Measurements from ENCODE around the gene ALDH1A1.

The ALDH1A1 gene

DNA sequence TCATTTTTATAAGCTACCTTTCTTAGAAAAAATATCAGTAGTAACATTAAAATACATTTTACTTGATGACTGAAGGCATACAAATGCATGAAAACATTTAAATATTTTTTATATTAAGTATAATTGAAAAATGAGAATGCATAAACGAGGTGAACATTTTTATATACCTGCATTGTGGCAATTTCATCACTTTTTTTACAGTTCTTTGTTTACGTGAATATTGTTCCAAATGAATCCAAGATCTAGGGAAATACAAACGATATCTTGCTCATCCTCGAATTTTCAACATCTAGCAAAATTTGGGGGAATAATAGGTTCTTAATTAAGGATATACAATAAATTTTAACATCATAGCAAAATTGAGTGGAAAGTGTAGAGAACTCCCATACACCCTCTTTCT is 45.5 kb upstream of the ALDH1A1 start:
- ChIA-PET POLR2A (no interaction called here), CTCF (interaction anchor here (0.6 to 1.4 kb wide), 2 partner anchors 24 to 929 kb away, joined by 3 read pairs; no protein-coding TSS in a partner anchor)
- TF ChIP-seq ZNF266 (tag by site-specific recombination; IDR thresholded peaks at IDR 0.05; ENCODE audit: low read depth) (no peak), ZFP69B (tag by site-specific recombination; IDR thresholded peaks at IDR 0.05) (no peak), GLI4 (tag by site-specific recombination; IDR thresholded peaks at IDR 0.05) (no peak), ZNF174 (tag by site-specific recombination; IDR thresholded peaks at IDR 0.05) (no peak), ZBTB8A (tag by site-specific recombination; IDR thresholded peaks at IDR 0.05) (no peak), IKZF3 (tag by site-specific recombination; IDR thresholded peaks at IDR 0.05) (no peak), ZNF155 (tag by site-specific recombination; IDR thresholded peaks at IDR 0.05) (no peak), KLF7 (tag by site-specific recombination; IDR thresholded peaks at IDR 0.05; ENCODE audit: borderline replicate concordance) (no peak), ZBTB11 (tag by site-specific recombination; conservative IDR thresholded peaks at IDR 0.05; ENCODE audit: low read depth) (no peak), ZSCAN16 (tag by site-specific recombination; IDR thresholded peaks at IDR 0.05) (no peak), ZNF404 (tag by site-specific recombination; IDR thresholded peaks at IDR 0.05) (no peak)
- TF ChIP-seq, protein P1, sequence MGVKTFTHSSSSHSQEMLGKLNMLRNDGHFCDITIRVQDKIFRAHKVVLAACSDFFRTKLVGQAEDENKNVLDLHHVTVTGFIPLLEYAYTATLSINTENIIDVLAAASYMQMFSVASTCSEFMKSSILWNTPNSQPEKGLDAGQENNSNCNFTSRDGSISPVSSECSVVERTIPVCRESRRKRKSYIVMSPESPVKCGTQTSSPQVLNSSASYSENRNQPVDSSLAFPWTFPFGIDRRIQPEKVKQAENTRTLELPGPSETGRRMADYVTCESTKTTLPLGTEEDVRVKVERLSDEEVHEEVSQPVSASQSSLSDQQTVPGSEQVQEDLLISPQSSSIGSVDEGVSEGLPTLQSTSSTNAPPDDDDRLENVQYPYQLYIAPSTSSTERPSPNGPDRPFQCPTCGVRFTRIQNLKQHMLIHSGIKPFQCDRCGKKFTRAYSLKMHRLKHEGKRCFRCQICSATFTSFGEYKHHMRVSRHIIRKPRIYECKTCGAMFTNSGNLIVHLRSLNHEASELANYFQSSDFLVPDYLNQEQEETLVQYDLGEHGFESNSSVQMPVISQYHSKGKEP (tag by site-specific recombination; IDR thresholded peaks at IDR 0.05): no peak
- TF ChIP-seq, protein P2, sequence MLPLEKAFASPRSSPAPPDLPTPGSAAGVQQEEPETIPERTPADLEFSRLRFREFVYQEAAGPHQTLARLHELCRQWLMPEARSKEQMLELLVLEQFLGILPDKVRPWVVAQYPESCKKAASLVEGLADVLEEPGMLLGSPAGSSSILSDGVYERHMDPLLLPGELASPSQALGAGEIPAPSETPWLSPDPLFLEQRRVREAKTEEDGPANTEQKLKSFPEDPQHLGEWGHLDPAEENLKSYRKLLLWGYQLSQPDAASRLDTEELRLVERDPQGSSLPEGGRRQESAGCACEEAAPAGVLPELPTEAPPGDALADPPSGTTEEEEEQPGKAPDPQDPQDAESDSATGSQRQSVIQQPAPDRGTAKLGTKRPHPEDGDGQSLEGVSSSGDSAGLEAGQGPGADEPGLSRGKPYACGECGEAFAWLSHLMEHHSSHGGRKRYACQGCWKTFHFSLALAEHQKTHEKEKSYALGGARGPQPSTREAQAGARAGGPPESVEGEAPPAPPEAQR (tag by site-specific recombination; IDR thresholded peaks at IDR 0.05): no peak
- Histone ChIP-seq H3K9me3 (ENCODE audit: control insufficient read depth, insufficient read depth, low read depth, low read length) (no peaks in the 10 kb centered on the region), H3K4me1 (ENCODE audit: control insufficient read depth, insufficient read depth, low read length) (no peaks in the 10 kb centered on the region), H3K36me3 (ENCODE audit: control insufficient read depth in 2 of 2, insufficient read depth in 1 of 2, low read length in 2 of 2) (no peaks in the 10 kb centered on the region), H3K4me3 (ENCODE audit: low read depth, low read length) (no peak overlapping the region), H3K27ac (ENCODE audit: extremely low read depth, low read depth, low read length) (no peak overlapping the region)

- H3K9me3 ChIP-seq (ENCODE audit: control insufficient read depth, insufficient read depth, low read depth, low read length): no peaks in the 10 kb centered on the region
- ChIA-PET CTCF (interaction anchor here (0.6 to 1.4 kb wide), 2 partner anchors 24 to 543 kb away, joined by 3 read pairs; no protein-coding TSS in a partner anchor), POLR2A (no interaction called here)
- no peak overlapping the region for H3K4me3 ChIP-seq (ENCODE audit: low read depth, low read length)
- H3K27ac ChIP-seq (ENCODE audit: extremely low read depth, low read depth, low read length): no peak overlapping the region
- H3K36me3 ChIP-seq (ENCODE audit: control insufficient read depth in 2 of 2, insufficient read depth in 1 of 2, low read length in 2 of 2): no peaks in the 10 kb centered on the region
- H3K4me1 ChIP-seq (ENCODE audit: control insufficient read depth, insufficient read depth, low read length): no peaks in the 10 kb centered on the region
- no peak for TF ChIP-seq ZNF701 (tag by site-specific recombination; IDR thresholded peaks at IDR 0.05)
- TF ChIP-seq ZNF501 (tag by site-specific recombination; IDR thresholded peaks at IDR 0.05): no peak
- TF ChIP-seq ZNF10 (tag by site-specific recombination; IDR thresholded peaks at IDR 0.05): no peak
- TF ChIP-seq ZFP3 (tag by site-specific recombination; IDR thresholded peaks at IDR 0.05; ENCODE audit: low read depth): no peak
- TF ChIP-seq ZNF585B (tag by site-specific recombination; IDR thresholded peaks at IDR 0.05): no peak
- TF ChIP-seq, protein P3, sequence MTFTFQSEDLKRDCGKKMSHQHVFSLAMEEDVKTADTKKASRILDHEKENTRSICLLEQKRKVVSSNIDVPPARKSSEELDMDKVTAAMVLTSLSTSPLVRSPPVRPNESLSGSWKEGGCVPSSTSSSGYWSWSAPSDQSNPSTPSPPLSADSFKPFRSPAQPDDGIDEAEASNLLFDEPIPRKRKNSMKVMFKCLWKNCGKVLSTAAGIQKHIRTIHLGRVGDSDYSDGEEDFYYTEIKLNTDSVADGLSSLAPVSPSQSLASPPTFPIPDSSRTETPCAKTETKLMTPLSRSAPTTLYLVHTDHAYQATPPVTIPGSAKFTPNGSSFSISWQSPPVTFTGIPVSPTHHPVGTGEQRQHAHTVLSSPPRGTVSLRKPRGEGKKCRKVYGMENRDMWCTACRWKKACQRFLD (tag by site-specific recombination; IDR thresholded peaks at IDR 0.05): no peak
Measured at GRCh38 chr9:72997387-72997995, 44.6 kb upstream of the ALDH1A1 start.

All from HEK293 (cell line).